A549 treated with Mapracorat at 1 μM for 4 hours (cell line): ENCODE measurements around the gene PARD6G. TPM values are rescaled to one million over a fixed set of nuclear protein-coding genes. Genes with fewer than 3 reads are reported as not detected.

Experiments used
- total RNA-seq: library from RNA; stranded (reverse); fragments of 200-300 nt; extraction: Qiagen RNA extraction; gene quantifications from 5 replicates; pipeline ENCODE4 v1.2.3, GENCODE V29; 2022

The PARD6G gene, protein sequence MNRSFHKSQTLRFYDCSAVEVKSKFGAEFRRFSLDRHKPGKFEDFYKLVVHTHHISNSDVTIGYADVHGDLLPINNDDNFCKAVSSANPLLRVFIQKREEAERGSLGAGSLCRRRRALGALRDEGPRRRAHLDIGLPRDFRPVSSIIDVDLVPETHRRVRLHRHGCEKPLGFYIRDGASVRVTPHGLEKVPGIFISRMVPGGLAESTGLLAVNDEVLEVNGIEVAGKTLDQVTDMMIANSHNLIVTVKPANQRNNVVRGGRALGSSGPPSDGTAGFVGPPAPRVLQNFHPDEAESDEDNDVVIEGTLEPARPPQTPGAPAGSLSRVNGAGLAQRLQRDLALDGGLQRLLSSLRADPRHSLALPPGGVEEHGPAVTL
- total RNA-seq, result 1.2 to 3.8 TPM (median 2.6 TPM) in 5 replicates

DNA sequence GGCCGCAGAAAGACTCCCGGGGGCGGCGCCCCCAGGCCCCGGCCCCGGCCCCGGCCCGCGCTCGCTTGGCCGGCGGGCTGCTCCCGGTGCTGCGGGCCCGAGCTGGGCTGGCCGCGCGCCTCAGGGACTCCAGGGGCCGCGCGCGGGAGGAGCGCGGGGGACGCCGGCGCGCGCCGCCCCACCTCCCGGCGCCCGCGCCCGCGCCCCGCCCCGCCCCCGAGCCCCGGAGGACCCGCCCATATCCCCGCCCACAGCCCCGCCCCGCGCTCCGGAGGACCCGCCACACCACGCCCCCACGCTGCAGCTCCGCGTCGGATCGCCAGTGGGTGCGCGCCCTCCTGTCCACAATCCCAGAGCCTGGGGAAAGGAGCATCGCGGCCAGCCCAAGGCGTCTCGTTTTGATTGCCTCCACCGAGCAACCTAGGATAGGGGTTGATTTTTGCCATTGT is at the start of gene PARD6G:
Gene PARD6G, minus strand, starts transcription at position 122 of the 449 bp plus-strand sequence. CDS start 166 bp downstream, outside the sequence.

DNA sequence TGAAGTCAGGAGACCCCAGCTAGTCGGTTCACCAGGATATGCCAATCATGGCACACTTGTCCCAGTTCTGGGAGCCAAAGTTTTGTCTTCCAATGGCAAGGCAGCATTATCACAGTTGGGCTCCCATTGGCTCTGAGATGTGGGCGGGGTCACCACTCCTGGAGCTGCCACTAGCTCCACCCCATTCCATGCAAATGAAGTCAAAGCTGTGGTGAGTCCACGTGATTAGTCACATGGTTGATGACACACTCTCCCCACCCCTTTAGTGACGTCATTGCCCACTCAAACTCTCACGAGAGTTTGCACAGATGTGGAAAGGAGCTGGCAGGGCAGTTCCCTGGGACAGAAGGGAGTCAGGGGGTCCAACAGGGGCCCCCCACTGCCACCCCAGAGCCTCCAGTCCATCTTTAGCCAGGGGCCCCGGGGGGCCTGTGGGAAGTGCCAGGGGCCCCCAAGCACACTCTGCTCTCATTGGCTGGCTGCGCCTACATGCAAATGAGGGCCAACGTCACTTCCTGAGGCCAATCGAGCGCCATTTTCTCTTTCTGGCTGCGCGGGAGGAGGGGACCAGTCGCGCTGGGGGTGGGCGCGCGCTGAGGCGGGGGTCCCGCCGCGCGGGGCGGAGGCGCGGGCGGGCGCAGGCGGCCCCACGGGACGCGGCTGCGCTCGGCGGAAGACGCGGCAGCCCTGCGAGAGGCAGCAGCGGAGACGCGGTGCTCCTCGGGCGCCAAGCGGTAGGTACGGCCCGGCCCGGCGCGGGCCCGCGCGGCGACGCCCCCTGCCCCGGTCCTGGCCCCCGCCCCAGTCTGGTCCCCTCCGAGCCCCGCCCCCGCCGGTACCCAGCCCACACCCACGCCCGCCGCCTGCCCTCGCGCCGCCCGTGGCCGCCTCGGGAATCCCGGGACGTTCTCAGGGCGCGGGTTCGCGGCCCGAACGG is 138.3 kb downstream of the PARD6G start, which contains the start of gene ADNP2:
Gene ADNP2, plus strand, starts transcription at position 524 of the 937 bp plus-strand sequence. CDS start 8,281 bp downstream, outside the sequence.

Other genes with a start within 250 kb of the PARD6G start
- gene RBFA, start 213.1 kb downstream of the PARD6G start, total RNA-seq, result 26.9 to 31.1 TPM (median 30.3 TPM) in 5 replicates
- 10.5 to 11.0 TPM (median 10.9 TPM) in 5 replicates for gene ADNP2, start 138.3 kb downstream of the PARD6G start, total RNA-seq